A549 (cell line): ENCODE results near the gene FANCC. TPM values are rescaled to one million over a fixed set of nuclear protein-coding genes. Genes with fewer than 3 reads are reported as not detected.

Experiments
- ATAC-seq, 2 experiments: fragments of 200-7000 bp in 1 of 2; fragments of >200 bp in 1 of 2; cut with Nextera tagmentation in 1 of 2; cut with Tn5 transposase in 1 of 2; 3 replicates each; pipeline versions ENCODE4 v1.8.0 to v1.9.1; 2018 to 2020; ENCODE audit warnings: mild to moderate bottlenecking in 1 of 2, moderate library complexity in 1 of 2
- CTCF ChIA-PET: fragments of 300-600 bp; sonication (Branson Sonifier 250); formaldehyde crosslinking; extraction: SDS; loops from one replicate; lab custom pipeline; 2021; ENCODE audit warnings: antibody characterized with exemption, inconsistent platforms; lab: Yijun Ruan, JAX
- POLR2A ChIA-PET: fragments of 350-600 bp; formaldehyde crosslinking; extraction: SDS; loops from one replicate; lab custom pipeline; 2021; ENCODE audit warnings: antibody characterized with exemption, inconsistent platforms; lab: Yijun Ruan, JAX
- DNase-seq, 2 experiments: peaks; one replicate each; pipeline versions ENCODE4 v3.0.0 to v3.0.0-alpha.2; 2011 to 2016; ENCODE audit warnings: low read depth in 1 of 2, low spot score in 1 of 2
- FAIRE-seq: peaks from 2 replicates; lab custom pipeline; 2011; peaks lifted over from hg19 to GRCh38; lab: Jason Lieb, UNC
- H3K27ac ChIP-seq, 2 experiments: fragments of >200 bp; sonication (Bioruptor Twin); formaldehyde crosslinking; 3 replicates each; pipeline ENCODE4 v1.5.1; 2016 to 2017
- H3K4me1 ChIP-seq: fragments of >200 bp; sonication (Bioruptor Twin); formaldehyde crosslinking; 3 replicates; pipeline ENCODE4 v1.6.1; 2016
- H3K4me2 ChIP-seq: fragments of >200 bp; sonication (Bioruptor Twin); formaldehyde crosslinking; 3 replicates; pipeline ENCODE4 v1.6.1; 2016
- H3K4me3 ChIP-seq: fragments of >200 bp; sonication (Bioruptor Twin); formaldehyde crosslinking; 3 replicates; pipeline ENCODE4 v1.5.1; 2016
- H3K9me3 ChIP-seq: fragments of >200 bp; sonication (Bioruptor Twin); formaldehyde crosslinking; 3 replicates; pipeline ENCODE4 v1.6.1; 2016
- BHLHE40 ChIP-seq: IDR thresholded peaks from 2 replicates; pipeline ENCODE4 v1.6.1; 2012; ENCODE audit warnings: low read depth, low read length, inconsistent platforms
- CEBPB ChIP-seq, 2 experiments: fragments of >200 bp in 1 of 2; sonication (Bioruptor Twin) in 1 of 2; formaldehyde crosslinking in 1 of 2; IDR thresholded peaks; 2 replicates each; pipeline ENCODE4 v1.6.1; 2012 to 2016
- E2F6 ChIP-seq: IDR thresholded peaks from 2 replicates; pipeline ENCODE4 v1.6.1; 2012; ENCODE audit warnings: low read depth, borderline replicate concordance
- EHMT2 ChIP-seq: fragments of 200-600 bp; sonication (generic); IDR thresholded peaks from 2 replicates; pipeline ENCODE4 v1.6.1; 2016; ENCODE audit warnings: antibody characterized with exemption, low read depth, mild to moderate bottlenecking, moderate library complexity
- EP300 ChIP-seq, 2 experiments: fragments of >200 bp; sonication (Bioruptor Twin); formaldehyde crosslinking; IDR thresholded peaks; 2 replicates in 1 of 2; 3 replicates in 1 of 2; pipeline ENCODE4 v1.6.1; 2016 to 2017
- FOSB ChIP-seq: fragments of 250-450 bp; sonication (Bioruptor Pico); IDR thresholded peaks from 2 replicates; pipeline ENCODE4 v1.5.0; 2020; ENCODE audit warnings: mild to moderate bottlenecking, moderate library complexity
- FOSL2 ChIP-seq, 2 experiments: fragments of 450-650 bp in 1 of 2; fragments of >200 bp in 1 of 2; sonication (Bioruptor Twin) in 1 of 2; formaldehyde crosslinking; IDR thresholded peaks; 2 replicates each; pipeline versions ENCODE4 v1.5.0 to v1.6.1; 2016 to 2020; ENCODE audit warnings: mild to moderate bottlenecking in 1 of 2, moderate library complexity in 1 of 2
- FOXS1 ChIP-seq: fragments of 250-450 bp; sonication (Bioruptor Pico); IDR thresholded peaks from 2 replicates; pipeline ENCODE4 v1.5.0; 2020; ENCODE audit warnings: mild to moderate bottlenecking, moderate library complexity
- HEYL ChIP-seq: fragments of 250-450 bp; sonication (Bioruptor Pico); IDR thresholded peaks from 2 replicates; pipeline ENCODE4 v1.8.0; 2021; ENCODE audit warnings: mild to moderate bottlenecking, moderate library complexity
- HMGXB4 ChIP-seq: fragments of 250-450 bp; sonication (Bioruptor Pico); IDR thresholded peaks from 2 replicates; pipeline ENCODE4 v1.5.0; 2021; ENCODE audit warnings: mild to moderate bottlenecking, moderate library complexity, borderline replicate concordance
- HOXA7 ChIP-seq: fragments of 250-450 bp; sonication (Bioruptor Pico); IDR thresholded peaks from 2 replicates; pipeline ENCODE4 v1.5.0; 2020; ENCODE audit warnings: mild to moderate bottlenecking, moderate library complexity
- KDM5A ChIP-seq: fragments of 200-600 bp; sonication (generic); IDR thresholded peaks from 2 replicates; pipeline ENCODE4 v1.6.1; 2016; ENCODE audit warnings: antibody characterized with exemption, mild to moderate bottlenecking
- MYC ChIP-seq: IDR thresholded peaks from 2 replicates; pipeline ENCODE4 v1.6.1; 2012; ENCODE audit warnings: mild to moderate bottlenecking, inconsistent platforms, low read length, improper control_type of control experiment, borderline replicate concordance
- NFE2L2 ChIP-seq: fragments of 150-350 bp; conservative IDR thresholded peaks from 2 replicates; pipeline ENCODE4 v1.6.1; 2014; ENCODE audit warnings: low read length
- PBX3 ChIP-seq: IDR thresholded peaks from 2 replicates; pipeline ENCODE4 v1.6.1; 2012
- PHF8 ChIP-seq: fragments of 200-600 bp; sonication (generic); IDR thresholded peaks from 2 replicates; pipeline ENCODE4 v1.6.1; 2016; ENCODE audit warnings: low read depth, mild to moderate bottlenecking, antibody characterized with exemption, moderate library complexity, borderline replicate concordance
- POLR2AphosphoS2 ChIP-seq: conservative IDR thresholded peaks from 2 replicates; pipeline ENCODE4 v1.6.1; 2012; ENCODE audit warnings: low read length, improper control_type of control experiment, inconsistent platforms
- RAD21 ChIP-seq, 2 experiments: fragments of >200 bp in 1 of 2; sonication (Bioruptor Twin) in 1 of 2; formaldehyde crosslinking in 1 of 2; IDR thresholded peaks in 1 of 2; conservative IDR thresholded peaks in 1 of 2; 2 replicates in 1 of 2; 3 replicates in 1 of 2; pipeline ENCODE4 v1.6.1; 2012 to 2018; ENCODE audit warnings: inconsistent platforms in 1 of 2
- RARB ChIP-seq: fragments of 250-450 bp; sonication (Bioruptor Pico); IDR thresholded peaks from 2 replicates; pipeline ENCODE4 v1.8.0; 2021; ENCODE audit warnings: mild to moderate bottlenecking, moderate library complexity
- RNF2 ChIP-seq: fragments of 200-600 bp; sonication (generic); IDR thresholded peaks from 2 replicates; pipeline ENCODE4 v1.6.1; 2016; ENCODE audit warnings: low read depth, mild to moderate bottlenecking, antibody characterized with exemption, moderate library complexity, borderline replicate concordance
- SMC3 ChIP-seq: fragments of >200 bp; sonication (Bioruptor Twin); formaldehyde crosslinking; IDR thresholded peaks from 3 replicates; pipeline ENCODE4 v1.6.1; 2018; ENCODE audit warnings: inconsistent platforms
- ZC3H11A ChIP-seq: fragments of 450-650 bp; IDR thresholded peaks from 2 replicates; pipeline ENCODE4 v1.6.1; 2014; ENCODE audit warnings: antibody characterized with exemption, mild to moderate bottlenecking
- ZSCAN20 ChIP-seq: fragments of 250-450 bp; sonication (Bioruptor Pico); IDR thresholded peaks from 2 replicates; pipeline ENCODE4 v1.8.0; 2022; ENCODE audit warnings: mild to moderate bottlenecking, moderate library complexity
- WGBS: methylation state at CpG from one replicate; pipeline ENCODE4 v1.1.6; 2017; ENCODE audit errors: missing lambda C conversion rate; 5-methylcytosine and 5-hydroxymethylcytosine counted together
- polyA plus RNA-seq, 4 experiments: library from polyadenylated mRNA; depleted of rRNA in 3 of 4; stranded (reverse); fragments of >200 nt; fragmentation: RNase III in 1 of 4; extraction: RNeasy Plus Mini Kit Qiagen cat#74134 plus additional on column Dnase treatment in 1 of 4; gene quantifications; 2 replicates in 3 of 4; 3 replicates in 1 of 4; pipeline ENCODE4 v1.2.3, GENCODE V29; 2011 to 2017
- TF ChIP-seq, protein P1 (sequence below): fragments of >200 bp; sonication (Bioruptor Twin); formaldehyde crosslinking; IDR thresholded peaks from 3 replicates; pipeline ENCODE4 v1.6.1; 2016
- TF ChIP-seq, protein P2 (sequence below): fragments of >200 bp; sonication (Bioruptor Twin); formaldehyde crosslinking; IDR thresholded peaks from 2 replicates; pipeline ENCODE4 v1.6.1; 2016
- TF ChIP-seq, protein P3 (sequence below): fragments of 250-450 bp; sonication (Bioruptor Pico); IDR thresholded peaks from 2 replicates; pipeline ENCODE4 v1.5.0; 2020; ENCODE audit warnings: low read depth, mild to moderate bottlenecking, moderate library complexity
- TF ChIP-seq, protein P4 (sequence below): fragments of 200-600 bp; sonication (generic); IDR thresholded peaks from 2 replicates; pipeline ENCODE4 v1.6.1; 2016; ENCODE audit warnings: antibody characterized with exemption, mild to moderate bottlenecking, moderate library complexity

FANCC gene
- polyA plus RNA-seq, 2 of the 4 experiments (the other 2 are of a cell fraction): 13.5 to 24.9 TPM

DNA sequence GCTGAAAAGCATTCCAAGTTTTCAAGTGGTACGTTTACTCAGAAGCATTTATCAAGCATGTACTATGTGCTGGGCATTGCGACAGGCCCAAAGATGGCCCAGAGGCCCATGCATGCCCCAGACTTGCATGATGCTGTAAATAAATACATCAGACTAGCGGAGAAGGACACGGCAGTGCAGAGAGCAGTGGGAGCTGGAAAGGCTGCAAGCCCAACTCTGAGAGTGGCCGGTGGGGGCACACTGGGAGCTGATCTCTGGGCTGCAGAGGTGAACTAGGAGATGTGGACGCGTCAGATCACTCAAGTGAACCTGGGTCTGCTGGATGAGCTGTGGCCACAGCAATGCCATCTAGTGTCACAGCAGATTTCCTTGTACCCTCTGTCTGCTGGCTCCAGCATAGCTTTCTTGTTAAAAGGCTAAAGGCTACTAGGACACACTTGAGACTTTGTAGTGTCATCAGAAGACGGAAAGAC, 246.9 kb downstream of the FANCC start:
- no peaks in the 10 kb centered on the region for H3K9me3 ChIP-seq
- FAIRE-seq (no peak), ATAC-seq (peak; percentile 50 to 65), DNase-seq (peak in 1 of 2 experiments; percentile 57)
- TF ChIP-seq CEBPB (IDR thresholded peaks at IDR 0.05) (peak in 1 of 2 experiments; percentile 67; a peak in 2 of 4 replicates), HEYL (no peak), EHMT2 (no peak), FOXS1 (CRISPR knock-in tag) (no peak), NFE2L2 (no peak), FOSB (CRISPR knock-in tag) (no peak), RARB (no peak), PBX3 (no peak), MYC (no peak), POLR2AphosphoS2 (0 out of 2 replicates have a peak, but pooled peaks have one; percentile 70), EP300 (IDR thresholded peaks at IDR 0.05) (no peak), E2F6 (no peak), PHF8 (no peak), ZSCAN20 (no peak)
- TF ChIP-seq, protein P1, sequence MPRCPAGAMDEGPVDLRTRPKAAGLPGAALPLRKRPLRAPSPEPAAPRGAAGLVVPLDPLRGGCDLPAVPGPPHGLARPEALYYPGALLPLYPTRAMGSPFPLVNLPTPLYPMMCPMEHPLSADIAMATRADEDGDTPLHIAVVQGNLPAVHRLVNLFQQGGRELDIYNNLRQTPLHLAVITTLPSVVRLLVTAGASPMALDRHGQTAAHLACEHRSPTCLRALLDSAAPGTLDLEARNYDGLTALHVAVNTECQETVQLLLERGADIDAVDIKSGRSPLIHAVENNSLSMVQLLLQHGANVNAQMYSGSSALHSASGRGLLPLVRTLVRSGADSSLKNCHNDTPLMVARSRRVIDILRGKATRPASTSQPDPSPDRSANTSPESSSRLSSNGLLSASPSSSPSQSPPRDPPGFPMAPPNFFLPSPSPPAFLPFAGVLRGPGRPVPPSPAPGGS: no peak
- TF ChIP-seq, protein P2, sequence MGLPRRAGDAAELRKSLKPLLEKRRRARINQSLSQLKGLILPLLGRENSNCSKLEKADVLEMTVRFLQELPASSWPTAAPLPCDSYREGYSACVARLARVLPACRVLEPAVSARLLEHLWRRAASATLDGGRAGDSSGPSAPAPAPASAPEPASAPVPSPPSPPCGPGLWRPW: no peak
- ChIA-PET CTCF (interaction anchor here (0.6 to 1.6 kb wide), 7 partner anchors 10 to 389 kb away, joined by 3 to 5 read pairs (median 4); no protein-coding TSS in a partner anchor), POLR2A (interaction anchor here (1.0 kb wide), 1 partner anchor 10 kb away, joined by 3 read pairs; no protein-coding TSS in a partner anchor)
- H3K27ac ChIP-seq: peak overlapping the region in 1 of 2 experiments; percentile 70; a peak in 3 of 6 replicates
- WGBS: 35% methylated on average over 8 of the region's 8 CpGs
- H3K4me1 ChIP-seq: peaks cover 100% of the 10 kb centered on the region
- H3K4me2 ChIP-seq: peak overlapping the region; percentile 93
- no peak overlapping the region for H3K4me3 ChIP-seq

DNA sequence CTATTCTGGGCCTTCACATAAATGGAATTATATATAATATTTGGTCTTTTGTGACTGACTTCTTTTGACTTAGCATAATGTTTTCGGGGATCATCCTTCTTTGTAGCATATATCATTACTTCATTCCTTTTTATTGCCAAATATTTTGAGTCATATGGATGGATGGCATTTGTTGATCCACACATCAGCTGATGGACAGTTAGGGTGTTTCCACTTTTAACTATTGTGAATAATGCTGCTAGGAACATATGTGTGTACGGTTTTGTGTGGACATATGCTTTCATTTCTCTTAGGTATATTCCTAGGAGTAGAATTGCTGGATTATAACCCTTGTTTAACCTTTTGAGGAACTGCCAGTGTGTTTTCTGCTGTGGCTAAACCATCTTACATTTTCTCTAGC, 249.6 kb downstream of the FANCC start:
- peak overlapping the region; percentile 93 for H3K4me2 ChIP-seq
- FAIRE-seq (no peak), ATAC-seq (no peak), DNase-seq (no peak)
- ChIA-PET POLR2A (no interaction called here), CTCF (interaction anchor here (1.1 to 3.5 kb wide), 7 partner anchors 19 to 398 kb away, joined by 3 to 17 read pairs (median 3); no protein-coding TSS in a partner anchor)
- H3K4me1 ChIP-seq: peaks cover 100% of the 10 kb centered on the region
- no peak overlapping the region for H3K4me3 ChIP-seq
- 36% methylated on average over 2 of the region's 2 CpGs for WGBS
- H3K27ac ChIP-seq: 0 out of 6 replicates have a peak overlapping the region, but pooled peaks of 1 of the 2 experiments have one; percentile 9
- no peaks in the 10 kb centered on the region for H3K9me3 ChIP-seq
- TF ChIP-seq, protein P3, sequence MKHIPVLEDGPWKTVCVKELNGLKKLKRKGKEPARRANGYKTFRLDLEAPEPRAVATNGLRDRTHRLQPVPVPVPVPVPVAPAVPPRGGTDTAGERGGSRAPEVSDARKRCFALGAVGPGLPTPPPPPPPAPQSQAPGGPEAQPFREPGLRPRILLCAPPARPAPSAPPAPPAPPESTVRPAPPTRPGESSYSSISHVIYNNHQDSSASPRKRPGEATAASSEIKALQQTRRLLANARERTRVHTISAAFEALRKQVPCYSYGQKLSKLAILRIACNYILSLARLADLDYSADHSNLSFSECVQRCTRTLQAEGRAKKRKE (CRISPR knock-in tag): no peak
- TF ChIP-seq ZC3H11A (no peak), HMGXB4 (no peak), FOSL2 (IDR thresholded peaks at IDR 0.05) (no peak), FOSL2 (CRISPR knock-in tag; IDR thresholded peaks at IDR 0.05) (no peak), KDM5A (no peak), BHLHE40 (no peak), SMC3 (no peak), HOXA7 (CRISPR knock-in tag) (no peak), CEBPB (IDR thresholded peaks at IDR 0.05) (no peak), FOXS1 (CRISPR knock-in tag) (no peak), RAD21 (conservative IDR thresholded peaks at IDR 0.05 in 1 of 2, IDR thresholded peaks at IDR 0.05 in 1 of 2) (no peak), RNF2 (no peak)
- TF ChIP-seq, protein P4, sequence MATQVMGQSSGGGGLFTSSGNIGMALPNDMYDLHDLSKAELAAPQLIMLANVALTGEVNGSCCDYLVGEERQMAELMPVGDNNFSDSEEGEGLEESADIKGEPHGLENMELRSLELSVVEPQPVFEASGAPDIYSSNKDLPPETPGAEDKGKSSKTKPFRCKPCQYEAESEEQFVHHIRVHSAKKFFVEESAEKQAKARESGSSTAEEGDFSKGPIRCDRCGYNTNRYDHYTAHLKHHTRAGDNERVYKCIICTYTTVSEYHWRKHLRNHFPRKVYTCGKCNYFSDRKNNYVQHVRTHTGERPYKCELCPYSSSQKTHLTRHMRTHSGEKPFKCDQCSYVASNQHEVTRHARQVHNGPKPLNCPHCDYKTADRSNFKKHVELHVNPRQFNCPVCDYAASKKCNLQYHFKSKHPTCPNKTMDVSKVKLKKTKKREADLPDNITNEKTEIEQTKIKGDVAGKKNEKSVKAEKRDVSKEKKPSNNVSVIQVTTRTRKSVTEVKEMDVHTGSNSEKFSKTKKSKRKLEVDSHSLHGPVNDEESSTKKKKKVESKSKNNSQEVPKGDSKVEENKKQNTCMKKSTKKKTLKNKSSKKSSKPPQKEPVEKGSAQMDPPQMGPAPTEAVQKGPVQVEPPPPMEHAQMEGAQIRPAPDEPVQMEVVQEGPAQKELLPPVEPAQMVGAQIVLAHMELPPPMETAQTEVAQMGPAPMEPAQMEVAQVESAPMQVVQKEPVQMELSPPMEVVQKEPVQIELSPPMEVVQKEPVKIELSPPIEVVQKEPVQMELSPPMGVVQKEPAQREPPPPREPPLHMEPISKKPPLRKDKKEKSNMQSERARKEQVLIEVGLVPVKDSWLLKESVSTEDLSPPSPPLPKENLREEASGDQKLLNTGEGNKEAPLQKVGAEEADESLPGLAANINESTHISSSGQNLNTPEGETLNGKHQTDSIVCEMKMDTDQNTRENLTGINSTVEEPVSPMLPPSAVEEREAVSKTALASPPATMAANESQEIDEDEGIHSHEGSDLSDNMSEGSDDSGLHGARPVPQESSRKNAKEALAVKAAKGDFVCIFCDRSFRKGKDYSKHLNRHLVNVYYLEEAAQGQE: no peak
